Endothelial cell of umbilical vein (primary cell): ENCODE measurements around the gene PFDN1. TPM values are rescaled to one million over a fixed set of nuclear protein-coding genes. Genes with fewer than 3 reads are reported as not detected.
A peak's percentile ranks its signal among the peaks of the same experiment; 100 is the strongest.

Experiments
- BruUV-seq: library from RNA; stranded (reverse); fragments of 400-500 nt; replicated peaks from 2 replicates; lab custom pipeline; 2021; lab: Mats Ljungman, UMichigan
- CTCF ChIA-PET: fragments of 300-600, 350-600 bp; sonication (Branson Sonifier 250); formaldehyde crosslinking; loops from one replicate; lab custom pipeline; 2021; ENCODE audit warnings: antibody characterized with exemption, inconsistent platforms; lab: Charles Lee
- POLR2A ChIA-PET: fragments of 300-600, 350-600 bp; sonication (Branson Sonifier 250); formaldehyde crosslinking; loops from one replicate; lab custom pipeline; 2021; ENCODE audit warnings: antibody characterized with exemption, inconsistent platforms; lab: Charles Lee
- DNase-seq: peaks from one replicate; pipeline ENCODE4 v3.0.0-alpha.2; 2011; ENCODE audit warnings: low read depth, low spot score
- FAIRE-seq: peaks from 2 replicates; lab custom pipeline; 2011; peaks lifted over from hg19 to GRCh38; lab: Jason Lieb, UNC
- H2AFZ ChIP-seq: 2 replicates; pipeline ENCODE4 v1.6.0; 2012; ENCODE audit warnings: low read depth, low read length, control low read depth, inconsistent platforms
- H3K27ac ChIP-seq: 2 replicates; pipeline ENCODE4 v1.5.1; 2011; ENCODE audit warnings: low read depth, mild to moderate bottlenecking, control low read depth, low read length, moderate library complexity; ENCODE audit not compliant: insufficient read depth
- H3K27me3 ChIP-seq, 2 experiments: 2 replicates each; pipeline versions ENCODE4 v1.6.0 to v1.6.1; 2011; ENCODE audit warnings: low read length in 2 of 2, mixed read lengths in 1 of 2; ENCODE audit not compliant: control insufficient read depth in 2 of 2, insufficient read depth in 2 of 2
- H3K36me3 ChIP-seq, 2 experiments: 2 replicates in 1 of 2; 3 replicates in 1 of 2; pipeline ENCODE4 v1.5.1; 2011; ENCODE audit warnings: low read length in 2 of 2, mild to moderate bottlenecking in 1 of 2, moderate library complexity in 1 of 2; ENCODE audit not compliant: control insufficient read depth in 2 of 2, insufficient read depth in 2 of 2; ENCODE audit errors: extremely low read depth in 1 of 2
- H3K4me1 ChIP-seq: 3 replicates; pipeline ENCODE4 v1.5.1; 2011; ENCODE audit warnings: mild to moderate bottlenecking, low read length; ENCODE audit not compliant: control insufficient read depth, insufficient read depth; ENCODE audit errors: extremely low read depth
- H3K4me2 ChIP-seq: 2 replicates; pipeline ENCODE4 v1.6.1; 2011; ENCODE audit warnings: low read length, control low read depth, mixed read lengths; ENCODE audit not compliant: insufficient read depth
- H3K4me3 ChIP-seq, 3 experiments: fragments of 200-600 bp in 1 of 3; sonication (generic), shearing (Covaris generic) in 1 of 3; replicated peaks in 1 of 3; 2 replicates each; pipeline ENCODE4 v1.5.1; 2011 to 2016; ENCODE audit warnings: control low read depth in 3 of 3, low read length in 3 of 3, mild to moderate bottlenecking in 2 of 3, inconsistent platforms in 1 of 3, low read depth in 1 of 3, moderate library complexity in 1 of 3; ENCODE audit not compliant: insufficient read depth in 1 of 3
- H3K79me2 ChIP-seq: 2 replicates; pipeline ENCODE4 v1.6.0; 2012; ENCODE audit warnings: low read length, inconsistent platforms; ENCODE audit not compliant: control insufficient read depth, insufficient read depth
- H3K9ac ChIP-seq: replicated peaks from 2 replicates; pipeline ENCODE3; 2011; ENCODE audit warnings: low read length, control low read depth; ENCODE audit not compliant: insufficient read depth; ENCODE audit errors: extremely low read depth
- H3K9me1 ChIP-seq: replicated peaks from 3 replicates; pipeline ENCODE4 v1.6.0; 2011; ENCODE audit warnings: mild to moderate bottlenecking, low read length; ENCODE audit not compliant: control insufficient read depth, insufficient read depth; ENCODE audit errors: extremely low read depth
- H3K9me3 ChIP-seq: replicated peaks from 2 replicates; pipeline ENCODE4 v1.5.1; 2012; ENCODE audit warnings: low read length, inconsistent platforms; ENCODE audit not compliant: control insufficient read depth, insufficient read depth
- H4K20me1 ChIP-seq: replicated peaks from 2 replicates; pipeline ENCODE3; 2011; ENCODE audit warnings: mild to moderate bottlenecking, low read length; ENCODE audit not compliant: control insufficient read depth, insufficient read depth; ENCODE audit errors: extremely low read depth
- CTCF ChIP-seq, 2 donors: IDR thresholded peaks; 1 replicate in 1 of 2; 2 replicates in 1 of 2; pipeline ENCODE4 v1.5.1; 2011; ENCODE audit warnings: low read length in 2 of 2, mild to moderate bottlenecking in 2 of 2, moderate library complexity in 2 of 2, control low read depth in 1 of 2, inconsistent platforms in 1 of 2, low read depth in 1 of 2; ENCODE audit not compliant: insufficient read depth in 1 of 2; ENCODE audit errors: extremely low read depth in 1 of 2
- EZH2 ChIP-seq: IDR thresholded peaks from 2 replicates; pipeline ENCODE4 v1.6.1; 2012; ENCODE audit warnings: borderline replicate concordance, low read depth, mild to moderate bottlenecking, moderate library complexity, low read length, inconsistent platforms; ENCODE audit not compliant: severe bottlenecking
- FOS ChIP-seq: IDR thresholded peaks from 2 replicates; pipeline ENCODE4 v1.6.1; 2011; ENCODE audit warnings: mild to moderate bottlenecking, low read length, moderate library complexity, borderline replicate concordance; ENCODE audit not compliant: insufficient read depth
- GATA2 ChIP-seq: IDR thresholded peaks from 2 replicates; pipeline ENCODE4 v1.7.0; 2011; ENCODE audit warnings: low read depth, mild to moderate bottlenecking, moderate library complexity, mixed read lengths, low read length; ENCODE audit not compliant: insufficient read length, insufficient read depth
- JUN ChIP-seq: IDR thresholded peaks from 2 replicates; pipeline ENCODE4 v1.6.1; 2011; ENCODE audit warnings: borderline replicate concordance, low read depth; ENCODE audit not compliant: insufficient read length, insufficient read depth
- MYC ChIP-seq: IDR thresholded peaks from one replicate; pipeline ENCODE4 v1.6.1; 2011; ENCODE audit warnings: mild to moderate bottlenecking, low read depth, low read length
- POLR2AphosphoS5 ChIP-seq: IDR thresholded peaks from 2 replicates; pipeline ENCODE4 v1.6.1; 2012; ENCODE audit warnings: low read depth, mild to moderate bottlenecking, control low read depth, low read length, moderate library complexity; ENCODE audit not compliant: insufficient read depth
- dilution Hi-C: fragments of 300-500 bp; cut with MboI; formaldehyde crosslinking; loops from one replicate; pipeline ENCODE4 v1.15.0; 2019; ENCODE audit warnings: low sequenced_read_pairs; ENCODE audit not compliant: extremely low pct_ligation_motif_present
- intact Hi-C: fragments of 100-400 bp; cut with micrococcal nuclease; formaldehyde crosslinking; loops from one replicate; pipeline ENCODE4 v1.10.0; 2022
- polyA plus RNA-seq, 4 experiments: library from polyadenylated mRNA; depleted of rRNA in 3 of 4; stranded (reverse) in 3 of 4; unstranded in 1 of 4; fragments of >200 nt; gene quantifications; 2 replicates each; pipeline versions ENCODE4 v1.2.1 to v1.2.3, GENCODE V29; 2011 to 2012; ENCODE audit warnings: missing spikeins in 1 of 4
- total RNA-seq: library from RNA; stranded (reverse); gene quantifications from 2 replicates; pipeline ENCODE4 v1.2.3, GENCODE V29; 2021

PFDN1 gene
- total and polyA plus RNA-seq, 2 donors (not counting 3 experiments of a cell fraction or from before 2014, with no cell fraction given), result 107 to 158 TPM

DNA sequence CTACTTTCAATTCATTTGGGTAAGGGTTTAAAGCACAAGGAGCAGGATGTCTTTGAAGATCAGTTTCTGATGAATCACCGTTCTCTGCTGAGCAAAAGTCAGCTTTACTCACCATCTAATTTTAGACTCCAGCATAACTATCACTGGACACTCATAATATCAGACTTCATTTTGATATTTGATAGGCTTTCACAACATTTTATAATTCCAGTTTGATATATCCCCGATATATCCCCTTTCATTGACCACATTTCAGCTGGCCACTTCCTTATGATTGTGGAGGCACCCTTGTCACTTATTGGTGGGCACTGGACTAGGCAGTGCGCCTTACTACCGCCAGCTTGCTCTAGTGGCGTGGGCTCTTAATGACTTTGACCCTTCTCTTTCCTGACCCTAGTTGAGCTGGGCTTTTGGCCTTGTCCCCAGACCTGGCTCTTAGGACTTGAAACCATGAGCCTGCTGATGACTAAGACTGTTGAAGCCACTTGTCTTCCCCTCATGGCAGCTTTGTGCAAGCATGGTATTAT lies 81.1 kb downstream of the PFDN1 start:
- Histone ChIP-seq H3K36me3 (no peaks in the 10 kb centered on the region), H3K27ac (peak overlapping the region; percentile 34), H3K9me1 (no peaks in the 10 kb centered on the region), H2AFZ (no peak overlapping the region), H3K9ac (no peak overlapping the region), H3K4me3 (no peak overlapping the region), H3K4me2 (no peak overlapping the region), H3K4me1 (peaks cover 6% of the 10 kb centered on the region), H4K20me1 (no peaks in the 10 kb centered on the region), H3K79me2 (no peaks in the 10 kb centered on the region), H3K27me3 (no peaks in the 10 kb centered on the region), H3K9me3 (no peaks in the 10 kb centered on the region)
- TF ChIP-seq POLR2AphosphoS5, result no peak
- no peak for TF ChIP-seq GATA2
- TF ChIP-seq MYC, result no peak
- no peak for TF ChIP-seq EZH2
- peak; percentile 67 for TF ChIP-seq FOS
- TF ChIP-seq JUN, result peak; percentile 38
- TF ChIP-seq CTCF (IDR thresholded peaks at IDR 0.05; ENCODE audit: extremely low read depth in 1 of 2, insufficient read depth in 1 of 2, low read depth in 1 of 2, low read length in 2 of 2), result no peak
- peak; percentile 39 for DNase-seq
- intact Hi-C loops (no loop called here), dilution Hi-C loops (no loop called here)
- FAIRE-seq, result peak; percentile 83
- ChIA-PET CTCF (interaction anchor here (1.0 to 1.5 kb wide), 2 partner anchors 9 to 78 kb away, joined by 4 to 5 read pairs; no protein-coding TSS in a partner anchor), POLR2A (interaction anchor here (0.9 kb wide), 1 partner anchor 125 kb away, joined by 6 read pairs; the partner anchor contains the start of gene HBEGF)
- no TSS peak for BruUV-seq
